WTC11 (cell line): ENCODE measurements around the gene SHOC2.

Experiments
- NR2C2 ChIP-seq: sonication (generic); formaldehyde crosslinking; IDR thresholded peaks from 2 replicates; pipeline ENCODE4 v1.8.0; 2022; ENCODE audit warnings: mild to moderate bottlenecking, missing genetic modification reagents
- ZNF121 ChIP-seq: sonication (generic); formaldehyde crosslinking; IDR thresholded peaks from 2 replicates; pipeline ENCODE4 v1.8.0; 2023; ENCODE audit warnings: missing genetic modification reagents
- TF ChIP-seq, protein P1 (sequence below): fragments of 200-600 bp; IDR thresholded peaks from 2 replicates; pipeline ENCODE4 v1.8.0; 2022; ENCODE audit warnings: antibody characterized with exemption

DNA sequence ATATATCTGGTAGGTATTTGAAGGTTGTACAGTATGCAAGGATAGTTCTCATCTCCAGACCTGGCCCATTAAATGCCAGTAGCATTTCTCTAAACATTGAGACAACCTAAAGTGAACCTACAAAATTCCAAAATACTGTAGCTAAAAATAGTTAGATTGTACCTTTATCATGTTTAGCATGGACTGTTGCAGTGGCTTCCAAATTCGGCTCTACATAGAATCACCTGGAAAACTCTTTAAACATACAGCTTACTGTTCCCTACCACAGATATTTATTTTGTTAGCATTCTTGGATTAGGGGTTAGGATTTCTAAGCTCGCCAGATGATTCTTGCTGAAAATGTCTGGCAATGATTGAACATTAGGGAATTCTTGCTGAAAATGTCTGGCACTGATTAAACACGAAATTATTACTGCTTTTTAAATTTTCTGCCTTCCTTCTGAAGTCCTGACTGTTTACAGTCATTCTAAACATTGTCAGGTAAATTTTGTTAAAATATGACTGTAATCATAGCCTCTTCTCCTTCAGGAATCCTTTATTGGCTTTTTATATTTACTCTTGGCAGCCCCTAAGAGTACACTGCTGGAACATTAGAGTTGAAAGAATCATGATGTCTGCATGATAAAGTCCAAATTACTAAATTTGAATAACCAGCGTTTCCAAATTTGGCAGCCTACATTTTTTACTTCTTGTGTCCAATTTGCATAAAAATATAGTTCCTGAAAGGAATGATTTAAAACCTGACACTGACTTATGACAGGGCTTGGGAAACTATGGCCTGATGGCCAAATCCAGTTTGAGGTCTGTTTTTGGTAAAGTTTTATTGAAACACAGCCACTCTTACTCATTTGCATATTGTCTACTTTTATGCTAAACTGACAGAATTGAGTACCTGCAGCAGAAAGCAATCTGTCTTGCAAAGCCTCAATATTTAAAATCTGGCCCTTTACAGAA, 40.3 kb downstream of the SHOC2 start:
- TF ChIP-seq, protein P1, sequence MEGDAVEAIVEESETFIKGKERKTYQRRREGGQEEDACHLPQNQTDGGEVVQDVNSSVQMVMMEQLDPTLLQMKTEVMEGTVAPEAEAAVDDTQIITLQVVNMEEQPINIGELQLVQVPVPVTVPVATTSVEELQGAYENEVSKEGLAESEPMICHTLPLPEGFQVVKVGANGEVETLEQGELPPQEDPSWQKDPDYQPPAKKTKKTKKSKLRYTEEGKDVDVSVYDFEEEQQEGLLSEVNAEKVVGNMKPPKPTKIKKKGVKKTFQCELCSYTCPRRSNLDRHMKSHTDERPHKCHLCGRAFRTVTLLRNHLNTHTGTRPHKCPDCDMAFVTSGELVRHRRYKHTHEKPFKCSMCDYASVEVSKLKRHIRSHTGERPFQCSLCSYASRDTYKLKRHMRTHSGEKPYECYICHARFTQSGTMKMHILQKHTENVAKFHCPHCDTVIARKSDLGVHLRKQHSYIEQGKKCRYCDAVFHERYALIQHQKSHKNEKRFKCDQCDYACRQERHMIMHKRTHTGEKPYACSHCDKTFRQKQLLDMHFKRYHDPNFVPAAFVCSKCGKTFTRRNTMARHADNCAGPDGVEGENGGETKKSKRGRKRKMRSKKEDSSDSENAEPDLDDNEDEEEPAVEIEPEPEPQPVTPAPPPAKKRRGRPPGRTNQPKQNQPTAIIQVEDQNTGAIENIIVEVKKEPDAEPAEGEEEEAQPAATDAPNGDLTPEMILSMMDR = no peak
- TF ChIP-seq ZNF121 (no peak), NR2C2 (CRISPR knock-in tag) (no peak)
